HepG2 (cell line): ENCODE measurements around the gene DAAM1. TPM values are rescaled to one million over a fixed set of nuclear protein-coding genes. Genes with fewer than 3 reads are reported as not detected.

ENCODE experiments used
- AHDC1 ChIP-seq: sonication (generic); formaldehyde crosslinking; IDR thresholded peaks from 2 replicates; pipeline ENCODE4 v1.5.1; 2020; ENCODE audit warnings: mild to moderate bottlenecking, missing genetic modification reagents, borderline replicate concordance
- GATAD1 ChIP-seq: IDR thresholded peaks from 2 replicates; pipeline ENCODE4 v1.6.1; 2016; ENCODE audit warnings: missing genetic modification reagents, missing compliant biosample characterization
- HMGXB3 ChIP-seq: sonication (generic); formaldehyde crosslinking; IDR thresholded peaks from 2 replicates; pipeline ENCODE4 v1.4.0; 2020; ENCODE audit warnings: missing genetic modification reagents, borderline replicate concordance
- MAZ ChIP-seq, 2 experiments: sonication (generic) in 1 of 2; formaldehyde crosslinking in 1 of 2; IDR thresholded peaks; 2 replicates each; pipeline versions ENCODE4 v1.5.0 to v1.6.1; 2012 to 2020; ENCODE audit warnings: low read depth in 2 of 2, mild to moderate bottlenecking in 2 of 2, borderline replicate concordance in 1 of 2, improper control_type of control experiment in 1 of 2, low read length in 1 of 2, missing genetic modification reagents in 1 of 2, moderate library complexity in 1 of 2
- RFXAP ChIP-seq: sonication (generic); formaldehyde crosslinking; IDR thresholded peaks from 2 replicates; pipeline ENCODE4 v1.4.0; 2020; ENCODE audit warnings: missing genetic modification reagents, borderline replicate concordance
- ZHX2 ChIP-seq, 2 experiments: sonication (generic) in 1 of 2; formaldehyde crosslinking in 1 of 2; IDR thresholded peaks; 2 replicates each; pipeline versions ENCODE4 v1.6.1 to v1.9.0; 2014 to 2022; ENCODE audit warnings: antibody characterized with exemption in 1 of 2, borderline replicate concordance in 1 of 2, inconsistent platforms in 1 of 2, low read depth in 1 of 2, missing genetic modification reagents in 1 of 2
- ZMYM3 ChIP-seq: sonication (generic); formaldehyde crosslinking; IDR thresholded peaks from 2 replicates; pipeline ENCODE4 v1.5.1; 2020; ENCODE audit warnings: mild to moderate bottlenecking, missing genetic modification reagents
- ZNF501 ChIP-seq: sonication (generic); formaldehyde crosslinking; IDR thresholded peaks from 2 replicates; pipeline ENCODE4 v1.5.1; 2020; ENCODE audit warnings: mild to moderate bottlenecking, moderate library complexity, missing genetic modification reagents
- polyA plus RNA-seq, 8 experiments: library from polyadenylated mRNA; depleted of rRNA in 3 of 8; stranded (reverse) in 7 of 8; unstranded in 1 of 8; fragments of >200 nt; fragmentation: Illumina TruSeq in 4 of 8; extraction: Trizol in 4 of 8; gene quantifications; 2 replicates each; pipeline versions ENCODE4 v1.2.1 to v1.2.3, GENCODE V29; 2011 to 2016; ENCODE audit warnings: low read depth in 4 of 8, missing spikeins in 1 of 8, mixed read lengths in 1 of 8; ENCODE audit not compliant: insufficient read depth in 1 of 8
- total RNA-seq, 5 experiments: library from RNA; depleted of rRNA; stranded (reverse); fragments of >200 nt; fragmentation: Illumina TruSeq; extraction: Trizol; gene quantifications; 2 replicates each; pipeline ENCODE4 v1.2.3, GENCODE V29; 2016; ENCODE audit warnings: low read depth in 1 of 5
- TF ChIP-seq, protein P1 (sequence below): sonication (generic); formaldehyde crosslinking; IDR thresholded peaks from 2 replicates; pipeline ENCODE4 v1.5.0; 2020; ENCODE audit warnings: missing genetic modification reagents

Gene DAAM1
- total and polyA plus RNA-seq, 2 of the 13 experiments (the other 11 are each of a cell fraction or from before 2014, with no cell fraction given): 10.9 to 24.5 TPM

GRCh38 chr14:59188461-59189090 lies at the start of gene DAAM1 (continued):
- no peak for TF ChIP-seq ZMYM3
- TF ChIP-seq MAZ (IDR thresholded peaks at IDR 0.05; ENCODE audit: borderline replicate concordance, low read depth, low read length): no peak
- TF ChIP-seq MAZ (CRISPR knock-in tag; IDR thresholded peaks at IDR 0.05; ENCODE audit: low read depth): peak; percentile 40; the same call in 1 of the 2 replicates
- 0 out of 2 replicates have a peak, but pooled peaks have one; percentile 58 for TF ChIP-seq AHDC1 (CRISPR knock-in tag)
- TF ChIP-seq, protein P1, sequence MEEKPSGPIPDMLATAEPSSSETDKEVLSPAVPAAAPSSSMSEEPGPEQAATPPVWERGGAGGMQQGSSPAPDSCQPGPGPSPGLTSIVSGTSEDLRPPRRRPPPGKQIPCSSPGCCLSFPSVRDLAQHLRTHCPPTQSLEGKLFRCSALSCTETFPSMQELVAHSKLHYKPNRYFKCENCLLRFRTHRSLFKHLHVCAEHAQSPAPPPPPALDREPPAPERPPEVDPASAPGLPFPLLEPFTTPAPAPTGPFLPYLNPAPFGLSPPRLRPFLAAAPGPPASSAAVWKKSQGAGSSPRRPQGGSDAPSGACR (CRISPR knock-in tag): 0 out of 2 replicates have a peak, but pooled peaks have one; percentile 14
- peak; percentile 68 for TF ChIP-seq GATAD1 (CRISPR knock-in tag)
- TF ChIP-seq RFXAP (CRISPR knock-in tag): 0 out of 2 replicates have a peak, but pooled peaks have one; percentile 33
- TF ChIP-seq ZNF501 (CRISPR knock-in tag): 0 out of 2 replicates have a peak, but pooled peaks have one; percentile 11
- TF ChIP-seq HMGXB3 (CRISPR knock-in tag): 0 out of 2 replicates have a peak, but pooled peaks have one; percentile 23
- TF ChIP-seq ZHX2 (IDR thresholded peaks at IDR 0.05; ENCODE audit: low read depth): 0 out of 2 replicates have a peak, but pooled peaks have one; percentile 27
- TF ChIP-seq ZHX2 (CRISPR knock-in tag; IDR thresholded peaks at IDR 0.05; ENCODE audit: borderline replicate concordance): no peak
